ENCODE measurements around the gene PTCSC3. TPM values are rescaled to one million over a fixed set of nuclear protein-coding genes. Genes with fewer than 3 reads are reported as not detected.

Gene PTCSC3
- total RNA-seq, 1 donor from 2014 or later = not detected

DNA sequence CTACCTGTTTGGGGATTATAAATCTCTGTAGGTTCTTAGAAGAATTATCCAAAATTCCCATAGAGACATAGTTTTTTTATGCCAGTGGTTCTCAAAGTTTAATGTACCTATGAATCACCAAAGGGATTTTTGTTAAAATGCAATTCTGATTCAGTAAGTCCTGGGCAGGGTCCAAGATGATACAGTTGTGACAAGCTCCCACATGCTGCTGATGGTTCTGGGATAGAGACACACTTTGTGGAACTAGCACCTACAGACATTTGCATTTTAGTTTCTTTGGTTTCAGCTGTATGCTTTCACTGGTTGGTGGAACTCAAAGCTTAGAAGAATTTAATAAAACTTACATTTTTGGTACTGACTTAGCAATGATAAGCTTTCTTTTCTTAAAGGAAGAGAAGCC, 80.4 kb downstream of the PTCSC3 start:
- H4K20me1 ChIP-seq (ENCODE audit: low read depth) = no peaks in the 10 kb centered on the region
- no peak overlapping the region for H3K4me2 ChIP-seq
- TF ChIP-seq, protein P1, sequence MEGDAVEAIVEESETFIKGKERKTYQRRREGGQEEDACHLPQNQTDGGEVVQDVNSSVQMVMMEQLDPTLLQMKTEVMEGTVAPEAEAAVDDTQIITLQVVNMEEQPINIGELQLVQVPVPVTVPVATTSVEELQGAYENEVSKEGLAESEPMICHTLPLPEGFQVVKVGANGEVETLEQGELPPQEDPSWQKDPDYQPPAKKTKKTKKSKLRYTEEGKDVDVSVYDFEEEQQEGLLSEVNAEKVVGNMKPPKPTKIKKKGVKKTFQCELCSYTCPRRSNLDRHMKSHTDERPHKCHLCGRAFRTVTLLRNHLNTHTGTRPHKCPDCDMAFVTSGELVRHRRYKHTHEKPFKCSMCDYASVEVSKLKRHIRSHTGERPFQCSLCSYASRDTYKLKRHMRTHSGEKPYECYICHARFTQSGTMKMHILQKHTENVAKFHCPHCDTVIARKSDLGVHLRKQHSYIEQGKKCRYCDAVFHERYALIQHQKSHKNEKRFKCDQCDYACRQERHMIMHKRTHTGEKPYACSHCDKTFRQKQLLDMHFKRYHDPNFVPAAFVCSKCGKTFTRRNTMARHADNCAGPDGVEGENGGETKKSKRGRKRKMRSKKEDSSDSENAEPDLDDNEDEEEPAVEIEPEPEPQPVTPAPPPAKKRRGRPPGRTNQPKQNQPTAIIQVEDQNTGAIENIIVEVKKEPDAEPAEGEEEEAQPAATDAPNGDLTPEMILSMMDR (IDR thresholded peaks at IDR 0.05) = no peak
- TF ChIP-seq EZH2 (IDR thresholded peaks at IDR 0.05) = no peak
- TF ChIP-seq EZH2phosphoT487 (IDR thresholded peaks at IDR 0.05) = no peak
- H3F3A ChIP-seq (ENCODE audit: low read depth) = no peaks in the 10 kb centered on the region
- Mint-ChIP-seq H3K4me3 (no peak overlapping the region), H3K27me3 (ENCODE audit: insufficient read depth, low read depth) (no peaks in the 10 kb centered on the region), H3K27ac (no peak overlapping the region), H3K36me3 (no peaks in the 10 kb centered on the region), H3K4me1 (peaks cover 3% of the 10 kb centered on the region), H3K9me3 (no peaks in the 10 kb centered on the region)
- no peaks in the 10 kb centered on the region for H3K79me2 ChIP-seq (ENCODE audit: low read depth)
- no peaks in the 10 kb centered on the region for H3K4me1 ChIP-seq
- H3K36me3 ChIP-seq = no peaks in the 10 kb centered on the region
- no peak overlapping the region for H3K9ac ChIP-seq
- DNase-seq (ENCODE audit: low spot score) = no peak
- H3K9me3 ChIP-seq (ENCODE audit: low read depth) = no peaks in the 10 kb centered on the region
- H3K4me3 ChIP-seq = no peak overlapping the region
- no peak overlapping the region for H2AFZ ChIP-seq (replicated peaks)
- H3K27me3 ChIP-seq = no peaks in the 10 kb centered on the region
- H3K27ac ChIP-seq = no peak overlapping the region

DNA sequence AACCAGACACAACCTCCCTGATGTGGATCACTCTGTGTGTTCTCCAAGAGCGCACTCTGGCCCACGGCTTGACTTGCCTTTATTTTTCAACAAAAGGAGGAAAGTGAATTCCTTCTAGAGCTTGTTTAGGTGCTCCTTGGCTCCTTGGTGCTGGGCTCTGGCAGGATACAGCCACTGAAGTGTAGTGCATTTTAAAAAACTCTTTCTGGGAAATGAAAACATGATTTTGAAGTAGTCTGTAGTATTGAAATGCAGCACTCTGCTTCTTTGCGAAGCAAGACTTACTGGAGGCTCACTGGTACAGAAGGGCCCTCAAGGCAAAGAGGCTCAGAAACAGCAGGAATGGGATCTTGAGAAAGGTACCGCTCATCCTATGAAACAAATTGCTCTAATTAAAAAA, 81.6 kb downstream of the PTCSC3 start:
- TF ChIP-seq EZH2 (IDR thresholded peaks at IDR 0.05) = no peak
- no peak for TF ChIP-seq EZH2phosphoT487 (IDR thresholded peaks at IDR 0.05)
- TF ChIP-seq, protein P1 (IDR thresholded peaks at IDR 0.05) = no peak
- H3K9me3 Mint-ChIP-seq = no peaks in the 10 kb centered on the region
- Histone ChIP-seq H3K4me2 (no peak overlapping the region), H3K9me3 (ENCODE audit: low read depth) (no peaks in the 10 kb centered on the region), H3K27me3 (no peaks in the 10 kb centered on the region), H3F3A (ENCODE audit: low read depth) (no peaks in the 10 kb centered on the region), H3K27ac (no peak overlapping the region), H3K4me3 (no peak overlapping the region), H2AFZ (replicated peaks) (peak overlapping the region; percentile 59), H3K9ac (no peak overlapping the region), H4K20me1 (ENCODE audit: low read depth) (no peaks in the 10 kb centered on the region), H3K4me1 (no peaks in the 10 kb centered on the region), H3K79me2 (ENCODE audit: low read depth) (no peaks in the 10 kb centered on the region), H3K36me3 (no peaks in the 10 kb centered on the region)
- H3K27me3 Mint-ChIP-seq (ENCODE audit: insufficient read depth, low read depth) = no peaks in the 10 kb centered on the region
- H3K27ac Mint-ChIP-seq = no peak overlapping the region
- no peaks in the 10 kb centered on the region for H3K36me3 Mint-ChIP-seq
- peaks cover 3% of the 10 kb centered on the region for H3K4me1 Mint-ChIP-seq
- no peak for DNase-seq (ENCODE audit: low spot score)
- H3K4me3 Mint-ChIP-seq = no peak overlapping the region

DNA sequence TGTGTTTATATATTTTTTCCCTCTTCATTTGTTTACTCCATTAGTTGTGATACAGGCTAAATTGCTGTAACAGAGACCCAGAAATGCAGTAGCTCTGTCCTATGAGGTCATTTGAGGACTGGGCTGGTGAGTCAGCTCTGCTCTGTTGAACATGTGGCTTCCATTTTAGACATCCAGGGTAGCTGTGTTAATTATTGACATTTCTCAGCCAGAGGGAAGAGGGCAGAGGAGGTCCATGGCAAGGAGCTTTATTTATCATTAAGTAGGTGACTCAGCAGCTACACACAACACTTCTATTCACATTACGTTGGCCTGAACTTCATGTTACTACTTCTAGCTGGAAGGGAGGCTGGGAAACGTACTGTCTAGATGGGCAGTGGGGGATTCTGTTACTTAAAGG, 85.4 kb downstream of the PTCSC3 start:
- no peaks in the 10 kb centered on the region for H3K36me3 ChIP-seq
- H3K9ac ChIP-seq = no peak overlapping the region
- H3K4me1 ChIP-seq = no peaks in the 10 kb centered on the region
- H4K20me1 ChIP-seq (ENCODE audit: low read depth) = no peaks in the 10 kb centered on the region
- no peak overlapping the region for H3K4me2 ChIP-seq
- no peak overlapping the region for H3K27ac Mint-ChIP-seq
- H3K4me1 Mint-ChIP-seq = peaks cover 3% of the 10 kb centered on the region
- peaks cover 22% of the 10 kb centered on the region for H3K27me3 ChIP-seq
- H3K79me2 ChIP-seq (ENCODE audit: low read depth) = no peaks in the 10 kb centered on the region
- H3K27me3 Mint-ChIP-seq (ENCODE audit: insufficient read depth, low read depth) = no peaks in the 10 kb centered on the region
- H3K9me3 Mint-ChIP-seq = no peaks in the 10 kb centered on the region
- TF ChIP-seq EZH2 (IDR thresholded peaks at IDR 0.05) (no peak), EZH2phosphoT487 (IDR thresholded peaks at IDR 0.05) (no peak)
- TF ChIP-seq, protein P1 (IDR thresholded peaks at IDR 0.05) = no peak
- no peak overlapping the region for H2AFZ ChIP-seq (replicated peaks)
- H3K4me3 ChIP-seq = no peak overlapping the region
- no peak overlapping the region for H3K4me3 Mint-ChIP-seq
- H3K36me3 Mint-ChIP-seq = no peaks in the 10 kb centered on the region
- no peak for DNase-seq (ENCODE audit: low spot score)
- no peaks in the 10 kb centered on the region for H3K9me3 ChIP-seq (ENCODE audit: low read depth)
- H3K27ac ChIP-seq = no peak overlapping the region
- no peaks in the 10 kb centered on the region for H3F3A ChIP-seq (ENCODE audit: low read depth)
